SHP77 (cell line): Measurements from ENCODE around the gene FBXL15.

ENCODE experiments used
- DNase-seq, 2 experiments: peaks; one replicate each; lab custom pipeline; 2025; lab: John Stamatoyannopoulos, UW

FBXL15 gene

DNA sequence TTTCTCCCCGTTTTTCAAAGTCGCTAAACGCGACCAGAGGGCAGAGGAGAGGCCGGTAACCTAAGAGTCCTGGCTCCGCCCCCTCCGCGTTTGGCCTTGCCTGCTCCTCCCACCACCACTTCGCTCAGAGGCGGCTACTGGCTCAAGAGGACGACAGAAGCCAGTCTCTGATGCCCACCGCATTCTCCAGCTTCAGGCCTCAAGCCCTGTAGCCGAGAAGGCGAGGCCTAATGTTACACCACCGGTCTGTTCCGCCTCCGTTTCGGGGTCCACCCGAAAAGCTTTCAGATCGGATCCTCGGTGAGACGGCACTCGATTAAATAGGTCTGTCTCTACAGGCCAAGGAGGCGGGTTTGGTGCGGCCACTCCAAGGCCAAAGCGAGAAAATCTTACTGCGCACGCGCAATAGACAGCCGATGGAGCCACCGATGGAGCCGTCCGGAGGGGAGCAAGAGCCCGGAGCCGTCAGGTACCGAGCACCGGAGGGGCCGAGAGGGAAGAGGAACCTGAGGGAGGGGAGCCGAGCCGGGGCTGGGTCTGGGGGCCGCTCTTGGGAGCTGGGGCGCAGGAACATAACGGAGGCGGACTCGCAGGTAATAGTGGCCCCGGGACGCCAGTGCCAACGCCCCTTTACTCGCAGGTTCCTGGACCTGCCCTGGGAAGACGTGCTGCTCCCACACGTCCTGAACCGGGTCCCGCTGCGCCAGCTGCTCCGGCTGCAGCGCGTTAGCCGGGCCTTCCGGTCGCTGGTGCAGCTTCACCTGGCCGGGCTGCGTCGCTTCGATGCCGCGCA lies at the start of gene FBXL15:
FBXL15 (plus strand) TSS at position 123 of the 793 bp plus-strand sequence; CDS start at position 417, 294 bp downstream.
- DNase-seq: peak; percentile 96 to 97

GRCh38 chr10:102371295-102371694 lies 49.3 kb upstream of the FBXL15 start:
- no peak for DNase-seq

GRCh38 chr10:102375250-102375649 lies 45.4 kb upstream of the FBXL15 start:
- no peak for DNase-seq

- no peak for DNase-seq
These were observed 44.8 kb upstream of the FBXL15 start for GRCh38 chr10:102375867-102376266.

DNA sequence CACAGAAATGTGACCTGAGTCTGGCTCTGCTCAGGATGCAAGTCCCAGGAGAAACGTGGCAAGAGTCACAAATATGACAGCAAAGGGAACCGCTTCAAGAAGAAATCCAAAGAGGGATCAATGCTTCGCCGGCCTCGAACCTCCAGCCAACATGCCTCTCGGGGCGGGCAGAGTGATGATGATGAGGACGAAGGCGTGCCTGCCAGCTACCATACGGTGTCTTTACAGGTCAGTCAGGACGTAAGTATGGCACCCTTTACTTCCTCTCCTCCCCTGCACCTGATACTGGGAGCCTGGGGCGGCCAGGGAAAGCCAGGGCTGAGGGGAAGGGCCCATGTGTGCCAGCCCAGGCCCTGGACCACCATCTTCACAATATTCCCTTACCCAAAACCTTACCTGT lies 43.7 kb upstream of the FBXL15 start:
- DNase-seq: no peak

DNA sequence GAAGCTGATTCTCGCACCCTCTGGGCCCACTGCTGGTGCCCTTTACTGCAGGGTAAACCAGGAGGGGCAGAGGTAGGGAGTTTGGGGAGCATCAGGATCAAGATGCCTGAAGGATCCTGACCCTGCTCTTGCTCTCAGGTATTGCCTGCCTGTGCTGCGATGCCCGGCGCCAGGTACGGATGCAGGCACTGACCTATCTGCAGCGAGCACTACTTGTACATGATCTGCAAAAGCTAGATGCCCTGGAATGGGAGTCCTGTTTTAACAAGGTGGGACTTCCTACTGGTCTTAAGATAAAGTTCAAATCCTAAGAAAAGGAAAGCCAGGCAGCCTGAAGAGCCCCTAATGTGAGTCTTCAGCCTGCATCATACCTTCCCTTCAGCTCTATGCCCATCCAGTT lies 41.3 kb upstream of the FBXL15 start:
- DNase-seq: no peak

DNA sequence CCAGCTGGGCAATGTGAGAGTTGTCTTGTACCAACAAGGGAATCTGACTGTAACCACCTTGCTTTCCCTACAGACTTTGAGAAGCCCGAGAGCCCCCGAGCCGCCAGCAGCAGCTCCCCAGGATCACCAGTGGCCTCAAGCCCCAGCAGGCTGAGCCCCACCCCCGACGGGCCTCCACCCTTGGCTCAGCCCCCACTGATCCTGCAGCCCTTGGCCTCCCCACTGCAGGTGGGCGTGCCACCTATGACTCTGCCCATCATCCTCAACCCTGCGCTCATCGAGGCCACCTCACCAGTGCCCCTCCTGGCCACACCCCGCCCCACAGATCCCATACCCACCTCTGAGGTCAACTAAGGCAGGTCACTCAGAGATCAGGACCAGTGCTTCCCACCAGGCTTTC lies 38.7 kb upstream of the FBXL15 start:
- DNase-seq: no peak

DNA sequence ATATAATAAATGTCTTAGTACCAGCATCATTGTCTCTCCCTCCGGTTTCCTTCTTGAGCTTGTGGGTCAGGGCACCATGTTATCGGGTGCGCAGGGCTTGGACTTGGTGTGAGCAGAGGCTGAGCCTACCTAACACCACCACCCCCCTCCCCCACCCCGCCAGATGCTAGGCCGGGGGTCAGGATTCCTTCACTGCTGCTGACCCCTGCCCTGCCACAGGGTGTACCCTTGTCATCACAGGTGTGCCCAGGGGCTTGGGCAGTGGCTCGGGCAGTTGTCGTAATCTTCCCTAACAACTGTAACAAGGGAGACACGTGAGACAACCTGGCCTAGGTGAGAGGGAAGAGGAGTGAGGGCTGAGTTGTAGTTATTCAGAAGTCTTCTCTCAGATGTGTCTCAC lies 37.8 kb upstream of the FBXL15 start:
- DNase-seq: no peak

DNA sequence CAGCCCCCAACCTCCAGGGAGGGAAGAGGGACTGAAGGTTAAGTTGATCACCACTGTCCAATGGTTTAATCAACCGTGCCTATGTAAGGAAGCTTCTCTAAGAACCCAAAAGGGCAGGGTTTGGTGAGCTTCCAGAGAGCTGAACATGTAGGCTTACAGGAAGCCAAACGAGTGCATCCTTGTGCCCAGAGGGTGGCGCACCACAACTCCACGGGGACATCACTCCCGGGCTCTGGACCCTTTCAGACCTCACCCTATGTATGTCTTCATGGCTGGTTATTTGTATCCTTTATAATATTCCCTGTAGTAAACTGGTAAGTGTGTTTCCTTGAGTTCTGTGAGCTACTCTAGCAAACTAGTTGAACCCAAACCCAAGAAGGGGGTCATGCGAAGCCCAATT lies 36.6 kb upstream of the FBXL15 start:
- no peak for DNase-seq

- DNase-seq: no peak
These were observed 35.8 kb upstream of the FBXL15 start for GRCh38 chr10:102384606-102385429.

GRCh38 chr10:102389894-102390293 lies 30.7 kb upstream of the FBXL15 start:
- DNase-seq: no peak

DNA sequence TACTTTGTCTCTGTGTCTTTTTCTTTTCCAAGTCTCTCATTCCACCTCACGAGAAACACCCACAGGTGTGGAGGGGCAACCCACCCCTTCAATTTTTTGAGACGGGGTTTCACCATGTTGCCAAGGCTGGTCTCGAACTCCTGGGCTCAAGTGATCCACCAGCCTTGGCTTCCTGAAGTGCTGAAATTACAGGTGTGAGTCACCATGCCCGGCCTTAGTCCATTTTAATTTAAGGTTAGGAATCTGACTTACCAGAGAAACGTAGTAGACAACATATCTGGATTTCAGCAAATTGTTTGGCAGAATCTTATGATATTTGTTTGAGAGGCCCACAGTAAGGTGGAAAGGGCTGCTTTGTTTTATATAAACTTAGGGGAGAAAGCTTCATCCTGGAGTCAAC lies 28.3 kb upstream of the FBXL15 start:
- DNase-seq: no peak

- DNase-seq: no peak
These were observed 27.1 kb upstream of the FBXL15 start for GRCh38 chr10:102393411-102394078.

GRCh38 chr10:102394079-102394800 lies 26.4 kb upstream of the FBXL15 start:
- DNase-seq: peak; percentile 68 to 86

- DNase-seq: no peak
These were observed 25.7 kb upstream of the FBXL15 start for GRCh38 chr10:102394801-102395399.

DNA sequence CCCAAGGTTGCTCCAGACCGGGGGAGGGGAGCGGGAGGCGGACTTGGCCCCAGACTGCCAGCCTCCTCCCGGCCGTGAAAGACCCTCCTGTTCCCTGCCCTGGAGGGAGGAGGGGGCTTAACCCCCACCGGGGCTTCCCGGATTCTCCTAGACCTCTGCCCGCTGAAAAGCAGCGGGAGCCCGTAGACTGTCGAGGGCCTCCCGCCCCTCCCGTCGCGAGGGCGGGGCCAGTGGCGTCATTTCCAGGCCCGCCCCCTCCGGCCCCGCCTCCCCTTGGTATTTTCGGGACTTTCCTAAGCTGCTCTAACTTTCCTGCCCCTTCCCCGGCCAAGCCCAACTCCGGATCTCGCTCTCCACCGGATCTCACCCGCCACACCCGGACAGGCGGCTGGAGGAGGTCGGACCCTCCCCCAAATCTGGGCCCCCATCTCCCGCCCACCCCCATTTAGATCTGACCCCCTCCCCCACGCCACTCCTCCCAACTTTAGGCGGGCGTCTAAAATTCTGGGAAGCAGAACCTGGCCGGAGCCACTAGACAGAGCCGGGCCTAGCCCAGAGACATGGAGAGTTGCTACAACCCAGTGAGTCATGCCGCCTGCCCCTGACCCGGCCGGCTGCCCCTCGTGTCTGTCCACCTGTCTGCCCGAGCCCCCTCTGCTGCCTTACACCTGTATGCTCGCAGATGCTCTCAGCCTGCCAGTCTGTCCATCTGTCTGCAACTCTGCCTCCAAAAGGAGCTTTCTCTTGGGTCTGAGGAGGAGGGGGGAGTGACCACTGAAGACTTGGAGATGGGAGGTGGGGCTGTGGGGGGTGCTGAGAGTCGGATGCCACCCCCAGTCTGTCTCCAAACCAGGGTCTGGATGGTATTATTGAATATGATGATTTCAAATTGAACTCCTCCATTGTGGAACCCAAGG lies 25.0 kb upstream of the FBXL15 start, which contains the start of gene NFKB2:
NFKB2 (plus strand) TSS at position 306 of the 917 bp plus-strand sequence; CDS start at position 561, 255 bp downstream.
- peak; percentile 40 to 61 for DNase-seq

- DNase-seq: no peak
These were observed 24.4 kb upstream of the FBXL15 start for GRCh38 chr10:102396317-102396650.

- DNase-seq: no peak
These were observed 23.9 kb upstream of the FBXL15 start for GRCh38 chr10:102396730-102397151.

- DNase-seq: no peak
These were observed 23.1 kb upstream of the FBXL15 start for GRCh38 chr10:102397222-102398171.
